OCI-LY7 (cell line): ENCODE data around the gene DCP2. TPM values are rescaled to one million over a fixed set of nuclear protein-coding genes. Genes with fewer than 3 reads are reported as not detected.

Source experiments
- BruUV-seq: library from RNA; stranded (reverse); fragments of 400-500 nt; replicated peaks from 2 replicates; lab custom pipeline; 2021; lab: Mats Ljungman, UMichigan
- CTCF ChIA-PET: fragments of 300-600 bp; sonication (Branson Sonifier 250); formaldehyde crosslinking; loops from one replicate; lab custom pipeline; 2022; ENCODE audit warnings: antibody characterized with exemption; ENCODE audit not compliant: unreplicated experiment; lab: Charles Lee
- POLR2A ChIA-PET: fragments of 300-600 bp; sonication (Branson Sonifier 250); formaldehyde crosslinking; loops from one replicate; lab custom pipeline; 2022; ENCODE audit warnings: antibody characterized with exemption; lab: Charles Lee
- DNase-seq: peaks from one replicate; pipeline ENCODE4 v3.0.0-alpha.2; 2015; ENCODE audit warnings: low spot score
- H2AFZ ChIP-seq: fragments of 200-600 bp; sonication (generic), shearing (Covaris generic); 2 replicates; pipeline ENCODE4 v1.6.1; 2014; ENCODE audit warnings: mild to moderate bottlenecking, antibody characterized with exemption, low read length, moderate library complexity
- H3K27ac ChIP-seq: fragments of 200-600 bp; sonication (generic); 2 replicates; pipeline ENCODE4 v1.5.1; 2014; ENCODE audit warnings: mixed run types, low read depth, mild to moderate bottlenecking, moderate library complexity, low read length, inconsistent platforms; ENCODE audit not compliant: poor library complexity, severe bottlenecking
- H3K36me3 ChIP-seq: fragments of 200-600 bp; sonication (generic); 2 replicates; pipeline ENCODE4 v1.6.1; 2014; ENCODE audit warnings: mild to moderate bottlenecking, antibody characterized with exemption, low read length, moderate library complexity, mixed read lengths; ENCODE audit not compliant: insufficient read depth
- H3K4me1 ChIP-seq: fragments of 200-600 bp; sonication (generic); 2 replicates; pipeline ENCODE4 v1.5.1; 2014; ENCODE audit warnings: mild to moderate bottlenecking, low read length; ENCODE audit not compliant: insufficient read depth, poor library complexity, severe bottlenecking
- H3K4me2 ChIP-seq: fragments of 200-600 bp; sonication (generic); 2 replicates; pipeline ENCODE4 v1.6.1; 2014; ENCODE audit warnings: mild to moderate bottlenecking, low read length
- H3K4me3 ChIP-seq: fragments of 200-600 bp; sonication (generic); 2 replicates; pipeline ENCODE4 v1.5.1; 2014; ENCODE audit warnings: mild to moderate bottlenecking, low read depth, low read length; ENCODE audit not compliant: poor library complexity, severe bottlenecking
- H3K79me2 ChIP-seq: fragments of 200-600 bp; sonication (generic); 2 replicates; pipeline ENCODE4 v1.6.1; 2016; ENCODE audit warnings: low read depth, mild to moderate bottlenecking, low read length, moderate library complexity, mixed read lengths; ENCODE audit not compliant: insufficient read depth
- H3K9me2 ChIP-seq: fragments of 200-600 bp; sonication (generic); 2 replicates; pipeline ENCODE4 v1.6.1; 2016; ENCODE audit warnings: mild to moderate bottlenecking, low read length, mixed read lengths; ENCODE audit not compliant: insufficient read depth
- H3K9me3 ChIP-seq: fragments of 200-600 bp; sonication (generic); 2 replicates; pipeline ENCODE4 v1.6.1; 2014; ENCODE audit warnings: mild to moderate bottlenecking, mixed run types, low read length, mixed read lengths
- H4K20me1 ChIP-seq: fragments of 200-600 bp; sonication (generic); 2 replicates; pipeline ENCODE4 v1.6.1; 2014; ENCODE audit warnings: mild to moderate bottlenecking, antibody characterized with exemption, low read length, moderate library complexity, mixed read lengths; ENCODE audit not compliant: insufficient read depth
- CTCF ChIP-seq: fragments of 200-600 bp; sonication (generic); conservative IDR thresholded peaks from 2 replicates; pipeline ENCODE4 v1.5.1; 2014; ENCODE audit warnings: mild to moderate bottlenecking, antibody characterized with exemption, low read length, moderate library complexity, mixed read lengths
- EZH2phosphoT487 ChIP-seq: fragments of 200-600 bp; sonication (generic); IDR thresholded peaks from 2 replicates; pipeline ENCODE4 v1.6.1; 2018; ENCODE audit warnings: low read depth, borderline replicate concordance, mild to moderate bottlenecking, mixed run types, antibody characterized with exemption, low read length, moderate library complexity, mixed read lengths
- intact Hi-C: fragments of 100-400 bp; cut with micrococcal nuclease; formaldehyde crosslinking; loops from one replicate; pipeline ENCODE4 v1.10.0; 2022; ENCODE audit not compliant: unreplicated experiment
- total RNA-seq, 2 experiments: library from RNA; depleted of rRNA in 1 of 2; stranded (reverse); fragments of >200 nt in 1 of 2; shearing (Covaris generic) in 1 of 2; gene quantifications; 2 replicates each; pipeline ENCODE4 v1.2.3, GENCODE V29; 2014 to 2022

Gene DCP2
- total RNA-seq, 2 experiments from 2014 or later: 81.3 to 139 TPM

GRCh38 chr5:113025596-113025995, 49.0 kb downstream of the DCP2 start:
- no peak for TF ChIP-seq EZH2phosphoT487
- no peak for TF ChIP-seq CTCF
- no peaks in the 10 kb centered on the region for H3K9me3 ChIP-seq
- H3K9me2 ChIP-seq: no peaks in the 10 kb centered on the region
- no peak overlapping the region for H2AFZ ChIP-seq
- intact Hi-C loops: no loop called here
- ChIA-PET POLR2A (interaction anchor here (0.6 to 0.7 kb wide), 3 partner anchors 31 to 115 kb away, joined by 4 to 5 read pairs (median 5); no protein-coding TSS in a partner anchor), CTCF (no interaction called here)
- no peak overlapping the region for H3K4me2 ChIP-seq
- peaks cover 28% of the 10 kb centered on the region for H3K4me1 ChIP-seq
- no TSS peak for BruUV-seq
- H3K27ac ChIP-seq: no peak overlapping the region
- DNase-seq: no peak
- no peak overlapping the region for H3K4me3 ChIP-seq
- H3K36me3 ChIP-seq: peaks cover 28% of the 10 kb centered on the region
- H3K79me2 ChIP-seq: no peaks in the 10 kb centered on the region
- H4K20me1 ChIP-seq: no peaks in the 10 kb centered on the region

GRCh38 chr5:113026211-113026610, 49.6 kb downstream of the DCP2 start:
- ChIA-PET POLR2A (no interaction called here), CTCF (no interaction called here)
- peaks cover 22% of the 10 kb centered on the region for H3K4me1 ChIP-seq
- H3K9me2 ChIP-seq: no peaks in the 10 kb centered on the region
- no peak overlapping the region for H2AFZ ChIP-seq
- DNase-seq: no peak
- peaks cover 22% of the 10 kb centered on the region; the same call in 1 of the 2 replicates for H3K36me3 ChIP-seq
- TF ChIP-seq EZH2phosphoT487 (no peak), CTCF (no peak)
- H3K4me2 ChIP-seq: no peak overlapping the region
- no peaks in the 10 kb centered on the region for H3K79me2 ChIP-seq
- H4K20me1 ChIP-seq: no peaks in the 10 kb centered on the region
- intact Hi-C loops: no loop called here
- H3K4me3 ChIP-seq: no peak overlapping the region
- H3K9me3 ChIP-seq: no peaks in the 10 kb centered on the region
- no TSS peak for BruUV-seq
- H3K27ac ChIP-seq: no peak overlapping the region

- H3K9me2 ChIP-seq: no peaks in the 10 kb centered on the region
- H3K79me2 ChIP-seq: no peaks in the 10 kb centered on the region
- H3K4me2 ChIP-seq: no peak overlapping the region
- no peak overlapping the region for H3K27ac ChIP-seq
- TF ChIP-seq EZH2phosphoT487 (no peak), CTCF (no peak)
- ChIA-PET POLR2A (no interaction called here), CTCF (no interaction called here)
- peaks cover 16% of the 10 kb centered on the region; the same call in 1 of the 2 replicates for H3K36me3 ChIP-seq
- no peak overlapping the region for H3K4me3 ChIP-seq
- no TSS peak for BruUV-seq
- H3K9me3 ChIP-seq: no peaks in the 10 kb centered on the region
- peaks cover 14% of the 10 kb centered on the region for H3K4me1 ChIP-seq
- H2AFZ ChIP-seq: no peak overlapping the region
- no peak for DNase-seq
- intact Hi-C loops: no loop called here
- H4K20me1 ChIP-seq: no peaks in the 10 kb centered on the region
Observed at GRCh38 chr5:113027015-113027414, 50.4 kb downstream of the DCP2 start.
